SK-N-SH (cell line): ENCODE measurements around the gene SLC7A6.

Experiments
- CHD2 ChIP-seq: fragments of 150-350 bp; IDR thresholded peaks from 2 replicates; pipeline ENCODE4 v1.6.1; 2018; ENCODE audit warnings: low read length; ENCODE audit not compliant: partially characterized antibody
- EP300 ChIP-seq, 2 experiments: IDR thresholded peaks; 2 replicates each; pipeline versions ENCODE4 v1.4.0 to v1.6.1; 2012; ENCODE audit warnings: borderline replicate concordance in 1 of 2, low read depth in 1 of 2, low read length in 1 of 2
- FOXM1 ChIP-seq: IDR thresholded peaks from 2 replicates; pipeline ENCODE4 v1.4.0; 2012; ENCODE audit warnings: low read depth, mild to moderate bottlenecking
- GABPA ChIP-seq: IDR thresholded peaks from 2 replicates; pipeline ENCODE4 v1.4.0; 2012; ENCODE audit warnings: low read depth, mild to moderate bottlenecking
- GATA2 ChIP-seq: sonication (generic); formaldehyde crosslinking; IDR thresholded peaks from 2 replicates; pipeline ENCODE4 v1.5.0; 2020; ENCODE audit warnings: mild to moderate bottlenecking, missing genetic modification reagents
- POLR2AphosphoS5 ChIP-seq: IDR thresholded peaks from 2 replicates; pipeline ENCODE4 v1.6.1; 2012; ENCODE audit warnings: low read depth, low read length
- RAD21 ChIP-seq: IDR thresholded peaks from 2 replicates; pipeline ENCODE4 v1.6.1; 2012; ENCODE audit warnings: mild to moderate bottlenecking, low read length
- RCOR1 ChIP-seq: fragments of 150-350 bp; IDR thresholded peaks from 2 replicates; pipeline ENCODE4 v1.6.1; 2017; ENCODE audit warnings: antibody characterized with exemption, low read length
- RFX5 ChIP-seq: IDR thresholded peaks from 2 replicates; pipeline ENCODE4 v1.6.1; 2012; ENCODE audit warnings: mild to moderate bottlenecking, improper control_type of control experiment, low read length
- TEAD4 ChIP-seq: IDR thresholded peaks from 2 replicates; pipeline ENCODE4 v1.4.0; 2012; ENCODE audit warnings: mild to moderate bottlenecking, borderline replicate concordance; ENCODE audit not compliant: insufficient read depth
- TF ChIP-seq, protein P1 (sequence below): fragments of 200-600 bp; sonication (generic); IDR thresholded peaks from 2 replicates; pipeline ENCODE4 v1.6.1; 2017; ENCODE audit warnings: antibody characterized with exemption, mild to moderate bottlenecking, moderate library complexity
- TF ChIP-seq, protein P2 (sequence below): IDR thresholded peaks from 2 replicates; pipeline ENCODE4 v1.6.1; 2012; ENCODE audit warnings: mild to moderate bottlenecking, low read depth, low read length, moderate library complexity
- TF ChIP-seq, protein P3 (sequence below): IDR thresholded peaks from 2 replicates; pipeline ENCODE4 v1.4.0; 2012; ENCODE audit warnings: low read depth, borderline replicate concordance
- TF ChIP-seq, protein P4 (sequence below): IDR thresholded peaks from 2 replicates; pipeline ENCODE4 v1.4.0; 2012; ENCODE audit warnings: low read depth

DNA sequence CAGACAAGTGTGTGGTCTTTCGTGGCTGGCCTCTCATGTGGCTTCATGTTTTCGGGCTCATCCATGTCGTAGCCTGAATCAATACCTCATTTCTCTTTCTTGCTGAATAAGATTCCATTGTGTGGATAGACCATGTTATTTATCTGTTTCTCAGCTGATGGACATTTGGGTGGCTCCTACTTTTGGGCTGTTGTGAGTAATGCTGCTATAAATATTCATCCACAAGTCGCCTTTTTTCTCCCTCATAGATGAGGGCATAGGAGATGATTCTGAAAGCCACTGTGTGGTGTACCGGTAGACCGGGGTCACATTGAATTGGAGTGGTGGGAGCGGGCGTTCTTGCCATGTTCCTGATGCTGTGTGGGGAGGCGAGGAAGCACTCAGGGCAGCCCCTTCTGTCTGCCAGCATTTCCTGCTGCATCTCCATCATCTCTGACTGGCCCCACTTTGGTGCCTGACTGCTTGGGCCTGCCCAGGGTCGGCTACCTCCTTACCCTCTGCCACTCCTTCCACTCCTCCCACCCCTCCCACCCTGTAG lies 86.6 kb downstream of the SLC7A6 start:
- TF ChIP-seq, protein P1, sequence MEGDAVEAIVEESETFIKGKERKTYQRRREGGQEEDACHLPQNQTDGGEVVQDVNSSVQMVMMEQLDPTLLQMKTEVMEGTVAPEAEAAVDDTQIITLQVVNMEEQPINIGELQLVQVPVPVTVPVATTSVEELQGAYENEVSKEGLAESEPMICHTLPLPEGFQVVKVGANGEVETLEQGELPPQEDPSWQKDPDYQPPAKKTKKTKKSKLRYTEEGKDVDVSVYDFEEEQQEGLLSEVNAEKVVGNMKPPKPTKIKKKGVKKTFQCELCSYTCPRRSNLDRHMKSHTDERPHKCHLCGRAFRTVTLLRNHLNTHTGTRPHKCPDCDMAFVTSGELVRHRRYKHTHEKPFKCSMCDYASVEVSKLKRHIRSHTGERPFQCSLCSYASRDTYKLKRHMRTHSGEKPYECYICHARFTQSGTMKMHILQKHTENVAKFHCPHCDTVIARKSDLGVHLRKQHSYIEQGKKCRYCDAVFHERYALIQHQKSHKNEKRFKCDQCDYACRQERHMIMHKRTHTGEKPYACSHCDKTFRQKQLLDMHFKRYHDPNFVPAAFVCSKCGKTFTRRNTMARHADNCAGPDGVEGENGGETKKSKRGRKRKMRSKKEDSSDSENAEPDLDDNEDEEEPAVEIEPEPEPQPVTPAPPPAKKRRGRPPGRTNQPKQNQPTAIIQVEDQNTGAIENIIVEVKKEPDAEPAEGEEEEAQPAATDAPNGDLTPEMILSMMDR, result no peak
- TF ChIP-seq GATA2 (CRISPR knock-in tag), result no peak
- no peak for TF ChIP-seq RFX5
- TF ChIP-seq TEAD4, result no peak
- TF ChIP-seq FOXM1, result no peak
- TF ChIP-seq, protein P2, sequence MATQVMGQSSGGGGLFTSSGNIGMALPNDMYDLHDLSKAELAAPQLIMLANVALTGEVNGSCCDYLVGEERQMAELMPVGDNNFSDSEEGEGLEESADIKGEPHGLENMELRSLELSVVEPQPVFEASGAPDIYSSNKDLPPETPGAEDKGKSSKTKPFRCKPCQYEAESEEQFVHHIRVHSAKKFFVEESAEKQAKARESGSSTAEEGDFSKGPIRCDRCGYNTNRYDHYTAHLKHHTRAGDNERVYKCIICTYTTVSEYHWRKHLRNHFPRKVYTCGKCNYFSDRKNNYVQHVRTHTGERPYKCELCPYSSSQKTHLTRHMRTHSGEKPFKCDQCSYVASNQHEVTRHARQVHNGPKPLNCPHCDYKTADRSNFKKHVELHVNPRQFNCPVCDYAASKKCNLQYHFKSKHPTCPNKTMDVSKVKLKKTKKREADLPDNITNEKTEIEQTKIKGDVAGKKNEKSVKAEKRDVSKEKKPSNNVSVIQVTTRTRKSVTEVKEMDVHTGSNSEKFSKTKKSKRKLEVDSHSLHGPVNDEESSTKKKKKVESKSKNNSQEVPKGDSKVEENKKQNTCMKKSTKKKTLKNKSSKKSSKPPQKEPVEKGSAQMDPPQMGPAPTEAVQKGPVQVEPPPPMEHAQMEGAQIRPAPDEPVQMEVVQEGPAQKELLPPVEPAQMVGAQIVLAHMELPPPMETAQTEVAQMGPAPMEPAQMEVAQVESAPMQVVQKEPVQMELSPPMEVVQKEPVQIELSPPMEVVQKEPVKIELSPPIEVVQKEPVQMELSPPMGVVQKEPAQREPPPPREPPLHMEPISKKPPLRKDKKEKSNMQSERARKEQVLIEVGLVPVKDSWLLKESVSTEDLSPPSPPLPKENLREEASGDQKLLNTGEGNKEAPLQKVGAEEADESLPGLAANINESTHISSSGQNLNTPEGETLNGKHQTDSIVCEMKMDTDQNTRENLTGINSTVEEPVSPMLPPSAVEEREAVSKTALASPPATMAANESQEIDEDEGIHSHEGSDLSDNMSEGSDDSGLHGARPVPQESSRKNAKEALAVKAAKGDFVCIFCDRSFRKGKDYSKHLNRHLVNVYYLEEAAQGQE, result no peak
- TF ChIP-seq CHD2, result no peak
- no peak for TF ChIP-seq POLR2AphosphoS5
- TF ChIP-seq, protein P3, sequence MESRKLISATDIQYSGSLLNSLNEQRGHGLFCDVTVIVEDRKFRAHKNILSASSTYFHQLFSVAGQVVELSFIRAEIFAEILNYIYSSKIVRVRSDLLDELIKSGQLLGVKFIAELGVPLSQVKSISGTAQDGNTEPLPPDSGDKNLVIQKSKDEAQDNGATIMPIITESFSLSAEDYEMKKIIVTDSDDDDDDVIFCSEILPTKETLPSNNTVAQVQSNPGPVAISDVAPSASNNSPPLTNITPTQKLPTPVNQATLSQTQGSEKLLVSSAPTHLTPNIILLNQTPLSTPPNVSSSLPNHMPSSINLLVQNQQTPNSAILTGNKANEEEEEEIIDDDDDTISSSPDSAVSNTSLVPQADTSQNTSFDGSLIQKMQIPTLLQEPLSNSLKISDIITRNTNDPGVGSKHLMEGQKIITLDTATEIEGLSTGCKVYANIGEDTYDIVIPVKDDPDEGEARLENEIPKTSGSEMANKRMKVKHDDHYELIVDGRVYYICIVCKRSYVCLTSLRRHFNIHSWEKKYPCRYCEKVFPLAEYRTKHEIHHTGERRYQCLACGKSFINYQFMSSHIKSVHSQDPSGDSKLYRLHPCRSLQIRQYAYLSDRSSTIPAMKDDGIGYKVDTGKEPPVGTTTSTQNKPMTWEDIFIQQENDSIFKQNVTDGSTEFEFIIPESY, result no peak
- no peak for TF ChIP-seq RAD21
- TF ChIP-seq GABPA, result no peak
- no peak for TF ChIP-seq EP300 (IDR thresholded peaks at IDR 0.05; ENCODE audit: borderline replicate concordance in 1 of 2, low read depth in 1 of 2, low read length in 1 of 2)
- no peak for TF ChIP-seq RCOR1
- TF ChIP-seq, protein P4, sequence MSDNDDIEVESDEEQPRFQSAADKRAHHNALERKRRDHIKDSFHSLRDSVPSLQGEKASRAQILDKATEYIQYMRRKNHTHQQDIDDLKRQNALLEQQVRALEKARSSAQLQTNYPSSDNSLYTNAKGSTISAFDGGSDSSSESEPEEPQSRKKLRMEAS, result no peak
